ENCODE measurements around the gene ATRIP. TPM values are rescaled to one million over a fixed set of nuclear protein-coding genes. Genes with fewer than 3 reads are reported as not detected.

Gene ATRIP
- total RNA-seq, 2 experiments from 2014 or later, result 16.3 to 24.5 TPM

DNA sequence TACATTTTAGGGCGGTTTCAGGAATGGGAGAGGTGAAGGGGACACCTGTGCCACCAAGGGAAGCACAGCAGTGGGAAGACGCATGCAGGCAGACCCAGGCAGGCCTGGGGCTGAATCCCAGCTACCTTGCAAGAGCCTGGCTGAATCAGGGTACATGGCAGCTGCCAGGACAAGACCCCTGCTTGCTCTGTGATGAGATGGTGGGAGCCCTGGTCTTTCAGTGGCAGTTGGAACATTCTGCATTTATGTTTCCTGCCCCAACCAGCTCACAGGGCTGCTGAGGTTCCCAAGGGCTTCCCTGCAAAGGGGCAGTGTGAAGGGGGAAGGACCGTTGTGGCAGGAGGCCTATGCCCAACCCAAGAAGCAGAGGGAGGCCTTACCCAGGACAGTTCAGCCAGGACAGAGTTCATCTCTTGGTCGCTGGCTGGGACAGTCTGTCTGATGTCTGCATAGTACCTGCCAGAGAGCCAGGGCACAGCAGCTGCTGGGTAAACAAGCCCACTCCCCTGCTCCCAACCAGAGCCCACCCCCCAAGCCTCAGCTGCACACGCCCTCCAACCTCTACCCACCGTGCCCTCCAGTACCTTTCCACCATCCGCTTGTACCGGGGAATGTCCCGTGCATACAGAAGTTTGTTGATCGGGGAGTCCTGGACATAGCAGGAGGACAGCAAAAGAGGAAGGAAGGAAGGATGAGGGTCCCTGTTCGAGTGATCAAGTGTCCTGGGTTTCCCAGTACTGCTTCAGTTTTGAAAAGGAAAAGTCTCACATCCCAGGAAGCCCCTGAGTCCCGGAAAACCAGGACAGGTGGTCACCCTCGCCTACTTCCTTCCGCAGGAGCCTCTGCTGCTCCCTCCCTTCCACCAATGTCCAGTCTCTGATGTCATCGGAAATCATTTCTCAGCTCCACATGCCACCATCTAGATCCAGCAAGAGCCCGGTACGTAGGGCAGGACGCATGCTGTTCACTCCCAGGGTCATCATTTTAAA, 39.8 kb upstream of the ATRIP start:
- Histone ChIP-seq H4K20me1 (ENCODE audit: insufficient read depth, low read length) (no peaks in the 10 kb centered on the region), H2AFZ (ENCODE audit: low read length) (no peak overlapping the region), H3K27ac (ENCODE audit: low read depth, low read length, poor library complexity, severe bottlenecking) (no peak overlapping the region), H3K4me2 (ENCODE audit: low read length) (no peak overlapping the region), H3K9me3 (ENCODE audit: low read length) (no peaks in the 10 kb centered on the region), H3K9me2 (ENCODE audit: insufficient read depth, low read length) (no peaks in the 10 kb centered on the region), H3K4me1 (ENCODE audit: insufficient read depth, low read length, poor library complexity, severe bottlenecking) (no peaks in the 10 kb centered on the region), H3K79me2 (ENCODE audit: insufficient read depth, low read depth, low read length) (no peaks in the 10 kb centered on the region), H3K4me3 (ENCODE audit: low read depth, low read length, poor library complexity, severe bottlenecking) (no peak overlapping the region), H3K36me3 (ENCODE audit: insufficient read depth, low read length) (no peaks in the 10 kb centered on the region)
- POLR2A ChIA-PET, result interaction anchor here (0.6 kb wide), 1 partner anchor 875 kb away, joined by 3 read pairs; no protein-coding TSS in a partner anchor
- CTCF ChIA-PET (ENCODE audit: unreplicated experiment), result interaction anchor here (1.2 kb wide), 1 partner anchor 30 kb away, joined by 3 read pairs; no protein-coding TSS in a partner anchor
- TF ChIP-seq EZH2phosphoT487 (IDR thresholded peaks at IDR 0.05; ENCODE audit: borderline replicate concordance, low read depth, low read length), result no peak
- TF ChIP-seq, protein P1, sequence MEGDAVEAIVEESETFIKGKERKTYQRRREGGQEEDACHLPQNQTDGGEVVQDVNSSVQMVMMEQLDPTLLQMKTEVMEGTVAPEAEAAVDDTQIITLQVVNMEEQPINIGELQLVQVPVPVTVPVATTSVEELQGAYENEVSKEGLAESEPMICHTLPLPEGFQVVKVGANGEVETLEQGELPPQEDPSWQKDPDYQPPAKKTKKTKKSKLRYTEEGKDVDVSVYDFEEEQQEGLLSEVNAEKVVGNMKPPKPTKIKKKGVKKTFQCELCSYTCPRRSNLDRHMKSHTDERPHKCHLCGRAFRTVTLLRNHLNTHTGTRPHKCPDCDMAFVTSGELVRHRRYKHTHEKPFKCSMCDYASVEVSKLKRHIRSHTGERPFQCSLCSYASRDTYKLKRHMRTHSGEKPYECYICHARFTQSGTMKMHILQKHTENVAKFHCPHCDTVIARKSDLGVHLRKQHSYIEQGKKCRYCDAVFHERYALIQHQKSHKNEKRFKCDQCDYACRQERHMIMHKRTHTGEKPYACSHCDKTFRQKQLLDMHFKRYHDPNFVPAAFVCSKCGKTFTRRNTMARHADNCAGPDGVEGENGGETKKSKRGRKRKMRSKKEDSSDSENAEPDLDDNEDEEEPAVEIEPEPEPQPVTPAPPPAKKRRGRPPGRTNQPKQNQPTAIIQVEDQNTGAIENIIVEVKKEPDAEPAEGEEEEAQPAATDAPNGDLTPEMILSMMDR (conservative IDR thresholded peaks at IDR 0.05; ENCODE audit: low read length), result no peak
- no TSS peak for BruUV-seq (replicated peaks)
- DNase-seq (ENCODE audit: low spot score), result no peak
- intact Hi-C loops (cut with micrococcal nuclease; ENCODE audit: unreplicated experiment), result loop anchor here (10.0 kb wide), 1 partner anchor 228 kb away; the partner anchor contains the start of gene SLC26A6

DNA sequence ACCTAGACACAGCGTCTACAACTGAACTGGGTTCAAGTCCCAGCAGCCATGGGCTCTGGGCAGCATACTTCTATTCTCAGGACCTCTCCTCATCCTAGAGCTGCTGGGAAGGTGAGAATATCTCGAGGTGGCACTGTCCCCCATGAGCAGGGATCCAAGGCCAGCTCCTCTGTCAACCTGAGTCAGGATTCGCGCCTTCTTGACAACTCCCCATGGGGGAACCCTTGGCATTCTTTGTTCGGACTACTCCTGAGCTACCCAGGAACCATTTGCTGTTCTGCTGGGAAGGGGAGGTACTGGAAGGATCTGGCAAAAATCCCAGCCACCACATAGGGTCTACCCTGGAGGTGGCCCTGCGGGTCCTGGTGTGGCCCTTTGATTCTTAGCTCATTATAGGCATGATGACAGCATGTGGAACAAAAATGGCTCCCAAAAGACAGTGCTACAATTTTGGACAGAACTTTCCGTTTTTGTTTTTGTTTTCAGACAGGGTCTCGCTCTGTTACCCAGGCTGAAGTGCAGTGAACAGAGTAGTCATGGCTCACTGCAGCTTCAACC, 38.9 kb upstream of the ATRIP start:
- H3K4me3 ChIP-seq (ENCODE audit: low read depth, low read length, poor library complexity, severe bottlenecking), result no peak overlapping the region
- no peak overlapping the region for H2AFZ ChIP-seq (ENCODE audit: low read length)
- H3K9me2 ChIP-seq (ENCODE audit: insufficient read depth, low read length), result no peaks in the 10 kb centered on the region
- intact Hi-C loops (cut with micrococcal nuclease; ENCODE audit: unreplicated experiment), result loop anchor here (10.0 kb wide), 1 partner anchor 227 kb away; the partner anchor contains the start of gene SLC26A6
- no peak for TF ChIP-seq EZH2phosphoT487 (IDR thresholded peaks at IDR 0.05; ENCODE audit: borderline replicate concordance, low read depth, low read length)
- TF ChIP-seq, protein P1 (conservative IDR thresholded peaks at IDR 0.05; ENCODE audit: low read length), result no peak
- DNase-seq (ENCODE audit: low spot score), result no peak
- POLR2A ChIA-PET, result interaction anchor here (0.6 to 0.7 kb wide), 2 partner anchors 11 to 876 kb away, joined by 3 read pairs; no protein-coding TSS in a partner anchor
- BruUV-seq (replicated peaks), result no TSS peak
- H3K79me2 ChIP-seq (ENCODE audit: insufficient read depth, low read depth, low read length), result no peaks in the 10 kb centered on the region
- H4K20me1 ChIP-seq (ENCODE audit: insufficient read depth, low read length), result no peaks in the 10 kb centered on the region
- no peaks in the 10 kb centered on the region for H3K9me3 ChIP-seq (ENCODE audit: low read length)
- H3K27ac ChIP-seq (ENCODE audit: low read depth, low read length, poor library complexity, severe bottlenecking), result no peak overlapping the region
- H3K4me1 ChIP-seq (ENCODE audit: insufficient read depth, low read length, poor library complexity, severe bottlenecking), result no peaks in the 10 kb centered on the region
- H3K4me2 ChIP-seq (ENCODE audit: low read length), result no peak overlapping the region
- CTCF ChIA-PET (ENCODE audit: unreplicated experiment), result interaction anchor here (1.2 kb wide), 1 partner anchor 29 kb away, joined by 3 read pairs; no protein-coding TSS in a partner anchor
- no peaks in the 10 kb centered on the region for H3K36me3 ChIP-seq (ENCODE audit: insufficient read depth, low read length)

All from OCI-LY7 (cell line).